Stimulated activated CD8-positive, alpha-beta memory T cell treated with anti-CD3 and anti-CD28 coated beads, Interleukin-4, amount 100 ng/mL, for 24 hours (primary cell): ENCODE results near the gene MYCBP2.
"Not testable (repeated sequence)": the region's sequence is repeated elsewhere in the genome, so short reads cannot be mapped to it uniquely, and the experiment has no call there.

Experiments
- DNase-seq: peaks from one replicate; pipeline ENCODE4 v3.0.0-alpha.2; 2020; ENCODE audit warnings: low read depth

Gene MYCBP2

GRCh38 chr13:77291774-77292173, 35.1 kb downstream of the MYCBP2 start:
- no peak for DNase-seq

GRCh38 chr13:77290342-77290741, 36.6 kb downstream of the MYCBP2 start:
- no peak for DNase-seq

- no peak for DNase-seq
Observed at GRCh38 chr13:77289851-77290250, 37.0 kb downstream of the MYCBP2 start.

- DNase-seq = not testable (repeated sequence)
Observed at GRCh38 chr13:77285632-77286031, 41.3 kb downstream of the MYCBP2 start.

GRCh38 chr13:77285098-77285497, 41.8 kb downstream of the MYCBP2 start:
- no peak for DNase-seq

GRCh38 chr13:77274126-77274525, 52.8 kb downstream of the MYCBP2 start:
- no peak for DNase-seq

GRCh38 chr13:77269141-77269540, 57.8 kb downstream of the MYCBP2 start:
- DNase-seq = no peak

- no peak for DNase-seq
Observed at GRCh38 chr13:77267362-77267761, 59.5 kb downstream of the MYCBP2 start.

GRCh38 chr13:77265336-77265735, 61.6 kb downstream of the MYCBP2 start:
- DNase-seq = no peak

- no peak for DNase-seq
Observed at GRCh38 chr13:77262198-77262597, 64.7 kb downstream of the MYCBP2 start.

GRCh38 chr13:77250975-77251374, 75.9 kb downstream of the MYCBP2 start:
- DNase-seq = no peak

- DNase-seq = not testable (repeated sequence)
Observed at GRCh38 chr13:77245224-77245623, 81.7 kb downstream of the MYCBP2 start.

- no peak for DNase-seq
Observed at GRCh38 chr13:77239312-77239711, 87.6 kb downstream of the MYCBP2 start.

GRCh38 chr13:77235456-77236022, 91.4 kb downstream of the MYCBP2 start:
- DNase-seq = no peak

- DNase-seq = no peak
Observed at GRCh38 chr13:77233159-77233558, 93.7 kb downstream of the MYCBP2 start.

GRCh38 chr13:77230560-77230959, 96.3 kb downstream of the MYCBP2 start:
- DNase-seq = no peak

GRCh38 chr13:77225946-77226345, 100.9 kb downstream of the MYCBP2 start:
- no peak for DNase-seq

GRCh38 chr13:77222909-77223308, 104.0 kb downstream of the MYCBP2 start:
- DNase-seq = no peak

- DNase-seq = no peak
Observed at GRCh38 chr13:77222000-77222690, 104.7 kb downstream of the MYCBP2 start.

- DNase-seq = no peak
Observed at GRCh38 chr13:77219401-77219800, 107.5 kb downstream of the MYCBP2 start.

GRCh38 chr13:77218274-77218673, 108.6 kb downstream of the MYCBP2 start:
- no peak for DNase-seq

- no peak for DNase-seq
Observed at GRCh38 chr13:77215543-77215942, 111.4 kb downstream of the MYCBP2 start.

- no peak for DNase-seq
Observed at GRCh38 chr13:77213644-77214043, 113.2 kb downstream of the MYCBP2 start.

GRCh38 chr13:77207943-77208342, 119.0 kb downstream of the MYCBP2 start:
- DNase-seq = no peak
